ENCODE measurements around the gene ATP8A1. TPM values are rescaled to one million over a fixed set of nuclear protein-coding genes. Genes with fewer than 3 reads are reported as not detected.

The ATP8A1 gene
- total RNA-seq, 2 donors from 2014 or later = 17.0 to 29.2 TPM

- H3K9me3 Mint-ChIP-seq = no peaks in the 10 kb centered on the region
- ATAC-seq (replicated peaks) = no peak
- no peak overlapping the region for H3K27ac Mint-ChIP-seq
- H3K36me3 Mint-ChIP-seq (ENCODE audit: low read depth) = peaks cover 45% of the 10 kb centered on the region
- H3K27me3 Mint-ChIP-seq = no peaks in the 10 kb centered on the region
- H3K4me3 Mint-ChIP-seq = no peak overlapping the region
- no peaks in the 10 kb centered on the region for H3K4me1 Mint-ChIP-seq
These were observed 107.0 kb downstream of the ATP8A1 start for GRCh38 chr4:42549896-42550295.

- H3K27ac Mint-ChIP-seq = no peak overlapping the region
- no peaks in the 10 kb centered on the region for H3K4me1 Mint-ChIP-seq
- ATAC-seq (replicated peaks) = no peak
- H3K9me3 Mint-ChIP-seq = no peaks in the 10 kb centered on the region
- H3K27me3 Mint-ChIP-seq = no peaks in the 10 kb centered on the region
- H3K36me3 Mint-ChIP-seq (ENCODE audit: low read depth) = peaks cover 33% of the 10 kb centered on the region
- no peak overlapping the region for H3K4me3 Mint-ChIP-seq
These were observed 109.1 kb downstream of the ATP8A1 start for GRCh38 chr4:42547805-42548204.

GRCh38 chr4:42543762-42544161, 113.1 kb downstream of the ATP8A1 start:
- Mint-ChIP-seq H3K4me3 (no peak overlapping the region), H3K36me3 (ENCODE audit: low read depth) (peaks cover 36% of the 10 kb centered on the region), H3K27ac (no peak overlapping the region), H3K4me1 (no peaks in the 10 kb centered on the region), H3K27me3 (no peaks in the 10 kb centered on the region), H3K9me3 (no peaks in the 10 kb centered on the region)
- ATAC-seq (replicated peaks) = no peak

- Mint-ChIP-seq H3K4me3 (no peak overlapping the region), H3K27me3 (no peaks in the 10 kb centered on the region), H3K36me3 (ENCODE audit: low read depth) (peaks cover 36% of the 10 kb centered on the region), H3K27ac (no peak overlapping the region), H3K4me1 (no peaks in the 10 kb centered on the region), H3K9me3 (no peaks in the 10 kb centered on the region)
- ATAC-seq (replicated peaks) = no peak
These were observed 113.8 kb downstream of the ATP8A1 start for GRCh38 chr4:42543126-42543525.

- Mint-ChIP-seq H3K27me3 (no peaks in the 10 kb centered on the region), H3K4me1 (peaks cover 6% of the 10 kb centered on the region), H3K9me3 (no peaks in the 10 kb centered on the region), H3K4me3 (no peak overlapping the region), H3K36me3 (ENCODE audit: low read depth) (peaks cover 33% of the 10 kb centered on the region), H3K27ac (no peak overlapping the region)
- ATAC-seq (replicated peaks) = no peak
These were observed 115.3 kb downstream of the ATP8A1 start for GRCh38 chr4:42541647-42542046.

- Mint-ChIP-seq H3K9me3 (no peaks in the 10 kb centered on the region), H3K4me1 (peaks cover 11% of the 10 kb centered on the region), H3K27me3 (no peaks in the 10 kb centered on the region), H3K4me3 (no peak overlapping the region), H3K27ac (no peak overlapping the region), H3K36me3 (ENCODE audit: low read depth) (peaks cover 60% of the 10 kb centered on the region)
- no peak for ATAC-seq (replicated peaks)
These were observed 123.9 kb downstream of the ATP8A1 start for GRCh38 chr4:42533042-42533441.

GRCh38 chr4:42531341-42532030, 125.4 kb downstream of the ATP8A1 start:
- ATAC-seq (replicated peaks) = no peak
- Mint-ChIP-seq H3K9me3 (no peaks in the 10 kb centered on the region), H3K4me1 (peaks cover 5% of the 10 kb centered on the region), H3K27ac (no peak overlapping the region), H3K27me3 (no peaks in the 10 kb centered on the region), H3K36me3 (ENCODE audit: low read depth) (peaks cover 58% of the 10 kb centered on the region), H3K4me3 (no peak overlapping the region)

GRCh38 chr4:42523066-42523718, 133.7 kb downstream of the ATP8A1 start:
- Mint-ChIP-seq H3K36me3 (ENCODE audit: low read depth) (peaks cover 54% of the 10 kb centered on the region), H3K27me3 (no peaks in the 10 kb centered on the region), H3K27ac (peak overlapping the region; percentile 71), H3K4me3 (no peak overlapping the region), H3K9me3 (no peaks in the 10 kb centered on the region), H3K4me1 (no peaks in the 10 kb centered on the region)
- no peak for ATAC-seq (replicated peaks)

- H3K36me3 Mint-ChIP-seq (ENCODE audit: low read depth) = peaks cover 51% of the 10 kb centered on the region
- no peak overlapping the region for H3K4me3 Mint-ChIP-seq
These were observed 137.0 kb downstream of the ATP8A1 start for GRCh38 chr4:42519803-42520417.

GRCh38 chr4:42515156-42515884, 141.6 kb downstream of the ATP8A1 start:
- Mint-ChIP-seq H3K27me3 (no peaks in the 10 kb centered on the region), H3K27ac (no peak overlapping the region), H3K4me1 (no peaks in the 10 kb centered on the region), H3K36me3 (ENCODE audit: low read depth) (peaks cover 25% of the 10 kb centered on the region), H3K9me3 (no peaks in the 10 kb centered on the region), H3K4me3 (no peak overlapping the region)
- no peak for ATAC-seq (replicated peaks)

More at GRCh38 chr4:42519803-42520417, 137.0 kb downstream of the ATP8A1 start:
- H3K27me3 Mint-ChIP-seq = no peaks in the 10 kb centered on the region
- no peak for ATAC-seq (replicated peaks)
- no peaks in the 10 kb centered on the region for H3K4me1 Mint-ChIP-seq
- H3K27ac Mint-ChIP-seq = no peak overlapping the region
- no peaks in the 10 kb centered on the region for H3K9me3 Mint-ChIP-seq

- no peaks in the 10 kb centered on the region for H3K4me1 Mint-ChIP-seq
- H3K9me3 Mint-ChIP-seq = no peaks in the 10 kb centered on the region
These were observed 143.0 kb downstream of the ATP8A1 start for GRCh38 chr4:42513748-42514492.

GRCh38 chr4:42512226-42512625, 144.7 kb downstream of the ATP8A1 start:
- peaks cover 28% of the 10 kb centered on the region for H3K36me3 Mint-ChIP-seq (ENCODE audit: low read depth)
- H3K9me3 Mint-ChIP-seq = no peaks in the 10 kb centered on the region
- ATAC-seq (replicated peaks) = no peak
- no peak overlapping the region for H3K27ac Mint-ChIP-seq
- H3K27me3 Mint-ChIP-seq = no peaks in the 10 kb centered on the region
- H3K4me3 Mint-ChIP-seq = no peak overlapping the region
- H3K4me1 Mint-ChIP-seq = no peaks in the 10 kb centered on the region

More at GRCh38 chr4:42513748-42514492, 143.0 kb downstream of the ATP8A1 start:
- ATAC-seq (replicated peaks) = no peak
- no peak overlapping the region for H3K4me3 Mint-ChIP-seq
- no peak overlapping the region for H3K27ac Mint-ChIP-seq
- no peaks in the 10 kb centered on the region for H3K27me3 Mint-ChIP-seq
- peaks cover 18% of the 10 kb centered on the region for H3K36me3 Mint-ChIP-seq (ENCODE audit: low read depth)

GRCh38 chr4:42510225-42510624, 146.7 kb downstream of the ATP8A1 start:
- no peak overlapping the region for H3K27ac Mint-ChIP-seq
- peaks cover 48% of the 10 kb centered on the region for H3K36me3 Mint-ChIP-seq (ENCODE audit: low read depth)
- H3K9me3 Mint-ChIP-seq = no peaks in the 10 kb centered on the region
- H3K4me3 Mint-ChIP-seq = no peak overlapping the region
- no peak for ATAC-seq (replicated peaks)
- H3K27me3 Mint-ChIP-seq = no peaks in the 10 kb centered on the region
- H3K4me1 Mint-ChIP-seq = no peaks in the 10 kb centered on the region
